Omental fat pad (tissue), 4 donors: ENCODE results near the gene PLN. TPM values are rescaled to one million over a fixed set of nuclear protein-coding genes. Genes with fewer than 3 reads are reported as not detected.

Source experiments
- ATAC-seq: fragments of 150-250 bp; one replicate; pipeline ENCODE4 v1.9.1; 2016; ENCODE audit warnings: mild to moderate bottlenecking, moderate library complexity; ENCODE audit not compliant: low FRiP score
- DNase-seq: peaks from one replicate; pipeline ENCODE4 v3.0.0-alpha.2; 2019; ENCODE audit warnings: low spot score
- total RNA-seq, 4 donors: library from RNA; depleted of rRNA; stranded (reverse); fragments of >200 nt; gene quantifications; one replicate each; pipeline ENCODE4 v1.1.0, GENCODE V29; 2016
- TF ChIP-seq, protein P1 (sequence below), 3 donors: fragments of 450-650 bp; IDR thresholded peaks; one replicate each; pipeline ENCODE4 v1.5.1; 2016 to 2017; ENCODE audit warnings: antibody characterized with exemption in 3 of 3, mild to moderate bottlenecking in 3 of 3, moderate library complexity in 2 of 3

Gene PLN
- total RNA-seq, 4 donors from 2014 or later: 3.4 to 41.0 (median 3.8) TPM

DNA sequence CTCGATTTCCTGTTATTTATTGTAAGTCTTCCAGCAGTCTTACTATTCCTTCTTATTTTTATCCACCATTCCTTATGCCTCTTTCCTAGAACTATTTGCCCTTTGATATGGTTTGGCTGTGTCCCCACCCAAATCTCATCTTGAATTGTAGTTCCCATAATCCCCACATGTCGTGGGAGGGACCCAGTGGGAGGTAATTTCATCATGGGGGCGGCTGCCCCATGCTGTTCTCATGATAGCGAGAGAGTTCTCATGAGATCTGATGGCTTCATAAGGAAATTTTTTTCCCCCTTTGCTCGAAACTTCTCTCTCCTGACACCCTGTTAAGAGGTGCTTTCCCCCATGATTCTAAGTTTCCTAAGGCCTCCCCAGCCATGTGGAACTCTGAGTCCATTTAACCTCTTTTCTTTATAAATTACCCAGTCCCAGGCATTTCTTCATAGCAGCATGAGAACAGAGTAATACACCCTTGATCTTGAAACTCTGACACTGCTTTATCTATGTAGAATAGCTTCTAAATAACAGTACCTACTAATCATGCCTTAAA lies 48.8 kb downstream of the PLN start:
- no peak for ATAC-seq
- DNase-seq: no peak
- TF ChIP-seq, protein P1, sequence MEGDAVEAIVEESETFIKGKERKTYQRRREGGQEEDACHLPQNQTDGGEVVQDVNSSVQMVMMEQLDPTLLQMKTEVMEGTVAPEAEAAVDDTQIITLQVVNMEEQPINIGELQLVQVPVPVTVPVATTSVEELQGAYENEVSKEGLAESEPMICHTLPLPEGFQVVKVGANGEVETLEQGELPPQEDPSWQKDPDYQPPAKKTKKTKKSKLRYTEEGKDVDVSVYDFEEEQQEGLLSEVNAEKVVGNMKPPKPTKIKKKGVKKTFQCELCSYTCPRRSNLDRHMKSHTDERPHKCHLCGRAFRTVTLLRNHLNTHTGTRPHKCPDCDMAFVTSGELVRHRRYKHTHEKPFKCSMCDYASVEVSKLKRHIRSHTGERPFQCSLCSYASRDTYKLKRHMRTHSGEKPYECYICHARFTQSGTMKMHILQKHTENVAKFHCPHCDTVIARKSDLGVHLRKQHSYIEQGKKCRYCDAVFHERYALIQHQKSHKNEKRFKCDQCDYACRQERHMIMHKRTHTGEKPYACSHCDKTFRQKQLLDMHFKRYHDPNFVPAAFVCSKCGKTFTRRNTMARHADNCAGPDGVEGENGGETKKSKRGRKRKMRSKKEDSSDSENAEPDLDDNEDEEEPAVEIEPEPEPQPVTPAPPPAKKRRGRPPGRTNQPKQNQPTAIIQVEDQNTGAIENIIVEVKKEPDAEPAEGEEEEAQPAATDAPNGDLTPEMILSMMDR (IDR thresholded peaks at IDR 0.05): no peak

- no peak for DNase-seq
- TF ChIP-seq, protein P1 (IDR thresholded peaks at IDR 0.05): no peak
- no peak for ATAC-seq
These were observed 49.5 kb downstream of the PLN start for GRCh38 chr6:118597636-118598035.

GRCh38 chr6:118598324-118598723 lies 50.2 kb downstream of the PLN start:
- ATAC-seq (no peak), DNase-seq (no peak)
- TF ChIP-seq, protein P1 (IDR thresholded peaks at IDR 0.05): no peak

DNA sequence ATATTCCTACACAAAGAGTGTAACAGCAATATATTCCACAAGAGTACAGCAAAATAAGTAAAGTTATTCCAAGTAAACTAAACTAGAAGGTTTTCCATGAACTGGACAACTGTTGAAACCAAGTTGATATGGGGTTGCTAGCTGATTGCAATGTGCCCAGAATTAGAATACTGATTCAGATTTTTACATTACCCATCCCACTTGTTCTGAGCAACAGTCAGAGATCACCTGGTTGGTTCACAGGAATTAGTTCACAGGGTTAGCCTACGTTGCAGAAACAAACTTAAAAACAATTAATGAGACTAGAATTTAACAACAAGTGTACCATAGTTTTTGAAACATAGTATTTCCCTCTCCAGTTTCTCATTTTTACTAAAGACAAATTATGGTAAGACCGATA lies 54.2 kb downstream of the PLN start:
- ATAC-seq (no peak), DNase-seq (no peak)
- TF ChIP-seq, protein P1 (IDR thresholded peaks at IDR 0.05): no peak

- TF ChIP-seq, protein P1 (IDR thresholded peaks at IDR 0.05): no peak
- ATAC-seq: no peak
- no peak for DNase-seq
These were observed 55.3 kb downstream of the PLN start for GRCh38 chr6:118603372-118603771.

GRCh38 chr6:118606268-118606667 lies 58.2 kb downstream of the PLN start:
- TF ChIP-seq, protein P1 (IDR thresholded peaks at IDR 0.05): no peak
- ATAC-seq (no peak), DNase-seq (no peak)

DNA sequence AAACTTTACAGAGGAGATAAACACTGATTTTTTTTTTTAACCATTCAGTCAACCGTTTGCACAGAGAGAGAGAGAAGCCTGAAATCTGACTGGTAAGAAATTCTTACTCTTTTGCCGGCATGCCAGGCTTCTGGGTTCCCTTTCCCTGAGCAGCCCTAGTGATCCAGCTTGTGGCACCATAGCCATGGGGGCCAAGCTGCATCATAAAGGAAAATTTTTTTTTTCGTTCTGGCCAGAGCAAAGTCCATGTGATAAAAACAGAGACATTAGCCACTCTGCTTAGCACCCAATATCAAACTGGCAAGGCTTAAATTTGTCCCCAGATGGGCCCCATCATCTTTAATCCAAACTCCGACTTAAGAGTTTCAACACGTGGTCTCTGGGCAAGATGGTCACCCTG lies 58.8 kb downstream of the PLN start:
- ATAC-seq (no peak), DNase-seq (no peak)
- TF ChIP-seq, protein P1 (IDR thresholded peaks at IDR 0.05): no peak
